Measurements from ENCODE around the gene TBC1D10A. TPM values are rescaled to one million over a fixed set of nuclear protein-coding genes. Genes with fewer than 3 reads are reported as not detected.

TBC1D10A gene
- total RNA-seq, 1 experiment from 2014 or later = 8.4 TPM

DNA sequence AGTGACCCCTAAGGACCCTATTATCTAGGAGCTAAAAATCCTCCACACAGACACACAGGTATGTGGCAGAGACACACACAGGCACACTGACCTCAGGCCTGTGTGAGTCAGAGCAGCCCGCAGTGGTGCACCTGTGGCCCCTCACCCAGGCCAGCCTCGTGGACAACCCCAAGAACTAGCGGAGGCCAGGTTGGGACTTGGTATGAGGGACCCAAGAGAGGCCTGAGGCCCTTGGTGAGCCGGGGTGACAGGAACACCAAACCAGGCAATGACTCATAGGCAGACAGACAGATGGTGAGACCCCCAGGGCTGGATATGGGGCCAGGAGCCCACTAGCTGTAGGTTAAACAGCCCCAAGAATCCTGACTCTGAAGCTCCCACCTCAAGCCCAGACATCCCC, 43.4 kb downstream of the TBC1D10A start:
- no peak for DNase-seq (ENCODE audit: low spot score)
- ChIA-PET CTCF (interaction anchor here (0.6 to 0.7 kb wide), 2 partner anchors 22 to 1702 kb away, joined by 4 to 5 read pairs; no protein-coding TSS in a partner anchor), POLR2A (ENCODE audit: low non-redundant PET) (no interaction called here)
- H3K27me3 ChIP-seq (replicated peaks; ENCODE audit: insufficient read depth, low read depth, low read length, poor library complexity) = no peaks in the 10 kb centered on the region
- peaks cover 5% of the 10 kb centered on the region for H3K4me1 ChIP-seq (ENCODE audit: insufficient read depth, low read length, poor library complexity, severe bottlenecking)
- H3K4me3 ChIP-seq (ENCODE audit: low read depth, low read length, poor library complexity, severe bottlenecking) = no peak overlapping the region
- BruUV-seq (replicated peaks) = no TSS peak
- intact Hi-C loops (cut with micrococcal nuclease; ENCODE audit: unreplicated experiment) = loop anchor here (10.0 kb wide), 1 partner anchor 321 kb away; the partner anchor contains the start of gene TCN2
- H3K36me3 ChIP-seq (ENCODE audit: insufficient read depth, low read length, poor library complexity, severe bottlenecking) = no peaks in the 10 kb centered on the region
- no peak overlapping the region for H3K27ac ChIP-seq (ENCODE audit: low read depth, low read length, poor library complexity, severe bottlenecking)
- no peaks in the 10 kb centered on the region for H3K9me3 ChIP-seq (ENCODE audit: low read depth, low read length, poor library complexity, severe bottlenecking)
- no peak for TF ChIP-seq EZH2 (IDR thresholded peaks at IDR 0.05; ENCODE audit: borderline replicate concordance, low read depth, low read length, poor library complexity, severe bottlenecking)
- TF ChIP-seq, protein P1, sequence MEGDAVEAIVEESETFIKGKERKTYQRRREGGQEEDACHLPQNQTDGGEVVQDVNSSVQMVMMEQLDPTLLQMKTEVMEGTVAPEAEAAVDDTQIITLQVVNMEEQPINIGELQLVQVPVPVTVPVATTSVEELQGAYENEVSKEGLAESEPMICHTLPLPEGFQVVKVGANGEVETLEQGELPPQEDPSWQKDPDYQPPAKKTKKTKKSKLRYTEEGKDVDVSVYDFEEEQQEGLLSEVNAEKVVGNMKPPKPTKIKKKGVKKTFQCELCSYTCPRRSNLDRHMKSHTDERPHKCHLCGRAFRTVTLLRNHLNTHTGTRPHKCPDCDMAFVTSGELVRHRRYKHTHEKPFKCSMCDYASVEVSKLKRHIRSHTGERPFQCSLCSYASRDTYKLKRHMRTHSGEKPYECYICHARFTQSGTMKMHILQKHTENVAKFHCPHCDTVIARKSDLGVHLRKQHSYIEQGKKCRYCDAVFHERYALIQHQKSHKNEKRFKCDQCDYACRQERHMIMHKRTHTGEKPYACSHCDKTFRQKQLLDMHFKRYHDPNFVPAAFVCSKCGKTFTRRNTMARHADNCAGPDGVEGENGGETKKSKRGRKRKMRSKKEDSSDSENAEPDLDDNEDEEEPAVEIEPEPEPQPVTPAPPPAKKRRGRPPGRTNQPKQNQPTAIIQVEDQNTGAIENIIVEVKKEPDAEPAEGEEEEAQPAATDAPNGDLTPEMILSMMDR (conservative IDR thresholded peaks at IDR 0.05; ENCODE audit: low read depth, low read length) = no peak

DNA sequence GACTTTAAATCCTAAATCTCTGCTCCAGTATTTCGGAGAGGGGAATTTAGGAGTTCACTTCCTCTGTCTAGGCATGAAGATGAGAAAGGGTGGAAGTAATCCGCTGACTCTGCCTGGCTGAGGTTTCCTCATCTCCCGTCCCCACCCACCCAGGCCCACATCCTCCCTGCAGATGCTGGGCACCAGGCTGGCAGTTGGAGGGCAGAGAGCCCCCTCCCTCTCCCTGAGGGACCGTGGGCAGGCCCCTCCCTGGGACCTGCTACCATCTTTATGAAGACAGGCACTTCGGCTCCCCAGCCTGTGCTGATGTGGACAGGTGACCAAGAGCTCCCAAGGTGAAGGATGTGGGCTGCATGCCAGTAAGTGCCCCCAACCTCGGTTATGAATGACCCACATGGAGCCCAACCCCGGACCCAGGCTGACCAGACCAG, 44.1 kb downstream of the TBC1D10A start:
- intact Hi-C loops (cut with micrococcal nuclease; ENCODE audit: unreplicated experiment) = loop anchor here (10.0 kb wide), 1 partner anchor 322 kb away; the partner anchor contains the start of gene TCN2
- TF ChIP-seq EZH2 (IDR thresholded peaks at IDR 0.05; ENCODE audit: borderline replicate concordance, low read depth, low read length, poor library complexity, severe bottlenecking) = no peak
- TF ChIP-seq, protein P1 (conservative IDR thresholded peaks at IDR 0.05; ENCODE audit: low read depth, low read length) = no peak
- DNase-seq (ENCODE audit: low spot score) = no peak

DNA sequence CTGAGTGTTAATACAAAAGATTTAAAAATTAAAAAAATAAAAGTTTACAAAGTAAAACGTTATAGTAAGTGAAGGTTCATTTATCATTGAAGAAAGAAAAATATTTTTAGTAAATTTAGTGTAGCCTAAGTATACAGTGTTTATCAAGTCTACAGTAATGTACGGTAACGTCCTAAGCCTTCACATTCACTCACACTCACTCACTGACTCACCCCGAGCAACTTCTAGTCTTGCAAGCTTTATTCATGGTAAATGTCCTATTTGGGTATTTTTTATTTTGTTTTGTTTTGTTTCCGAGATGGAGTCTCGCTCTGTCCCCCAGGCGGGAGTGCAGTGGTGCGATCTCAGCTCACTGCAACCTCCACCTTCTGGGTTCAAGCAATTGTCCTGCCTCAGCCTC, 46.2 kb downstream of the TBC1D10A start:
- intact Hi-C loops (cut with micrococcal nuclease; ENCODE audit: unreplicated experiment) = loop anchor here (10.0 kb wide), 1 partner anchor 324 kb away; the partner anchor contains the start of gene TCN2
- Histone ChIP-seq H3K27ac (ENCODE audit: low read depth, low read length, poor library complexity, severe bottlenecking) (no peak overlapping the region), H3K4me1 (ENCODE audit: insufficient read depth, low read length, poor library complexity, severe bottlenecking) (no peaks in the 10 kb centered on the region), H3K36me3 (ENCODE audit: insufficient read depth, low read length, poor library complexity, severe bottlenecking) (no peaks in the 10 kb centered on the region), H3K4me3 (ENCODE audit: low read depth, low read length, poor library complexity, severe bottlenecking) (no peak overlapping the region), H3K9me3 (ENCODE audit: low read depth, low read length, poor library complexity, severe bottlenecking) (no peaks in the 10 kb centered on the region), H3K27me3 (replicated peaks; ENCODE audit: insufficient read depth, low read depth, low read length, poor library complexity) (no peaks in the 10 kb centered on the region)
- BruUV-seq (replicated peaks) = no TSS peak
- DNase-seq (ENCODE audit: low spot score) = no peak
- TF ChIP-seq EZH2 (IDR thresholded peaks at IDR 0.05; ENCODE audit: borderline replicate concordance, low read depth, low read length, poor library complexity, severe bottlenecking) = no peak
- TF ChIP-seq, protein P1 (conservative IDR thresholded peaks at IDR 0.05; ENCODE audit: low read depth, low read length) = no peak
- ChIA-PET CTCF (interaction anchor here (1.1 kb wide), 1 partner anchor 107 kb away, joined by 3 read pairs; the partner anchor contains the start of gene RNF215), POLR2A (ENCODE audit: low non-redundant PET) (no interaction called here)

More for the DNA sequence above, 44.1 kb downstream of the TBC1D10A start:
- CTCF ChIA-PET = no interaction called here
- no peaks in the 10 kb centered on the region for H3K4me1 ChIP-seq (ENCODE audit: insufficient read depth, low read length, poor library complexity, severe bottlenecking)
- H3K27ac ChIP-seq (ENCODE audit: low read depth, low read length, poor library complexity, severe bottlenecking) = no peak overlapping the region
- BruUV-seq (replicated peaks) = no TSS peak
- H3K9me3 ChIP-seq (ENCODE audit: low read depth, low read length, poor library complexity, severe bottlenecking) = no peaks in the 10 kb centered on the region
- no peaks in the 10 kb centered on the region for H3K36me3 ChIP-seq (ENCODE audit: insufficient read depth, low read length, poor library complexity, severe bottlenecking)
- no peak overlapping the region for H3K4me3 ChIP-seq (ENCODE audit: low read depth, low read length, poor library complexity, severe bottlenecking)
- no peaks in the 10 kb centered on the region for H3K27me3 ChIP-seq (replicated peaks; ENCODE audit: insufficient read depth, low read depth, low read length, poor library complexity)
- POLR2A ChIA-PET (ENCODE audit: low non-redundant PET) = no interaction called here
